ENCODE measurements around the gene SLC16A1. TPM values are rescaled to one million over a fixed set of nuclear protein-coding genes. Genes with fewer than 3 reads are reported as not detected.

Gene SLC16A1
- total and polyA plus RNA-seq, 2 of the 8 experiments (the other 6 are each of a cell fraction or from before 2014, with no cell fraction given) = 435 to 545 TPM

DNA sequence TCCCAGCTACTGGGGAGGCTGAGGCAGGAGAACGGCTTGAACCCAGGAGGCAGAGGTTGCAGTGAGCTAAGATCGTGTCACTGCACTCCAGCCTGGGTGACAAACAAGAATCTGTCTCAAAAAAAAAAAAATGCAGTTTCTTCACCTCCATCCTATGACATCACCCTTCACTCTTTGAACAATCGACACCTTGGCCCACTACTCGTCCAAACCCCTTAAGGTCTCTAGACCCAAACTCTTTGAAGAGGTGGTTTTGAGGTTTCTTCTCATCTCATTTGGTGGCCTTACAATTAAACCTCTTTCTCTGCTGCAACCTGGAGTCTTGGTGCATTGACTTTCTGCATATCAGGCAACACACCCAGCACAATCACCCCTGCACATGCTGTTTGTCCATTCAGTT, 86.1 kb downstream of the SLC16A1 start:
- H4K91ac ChIP-seq (replicated peaks; ENCODE audit: insufficient read length, low read length) = no peak overlapping the region
- no peak for DNase-seq (ENCODE audit: low read depth in 1 of 2, low spot score in 2 of 2)
- no peaks in the 10 kb centered on the region for H3K36me3 ChIP-seq (ENCODE audit: control insufficient read depth in 2 of 4, insufficient read depth in 4 of 4, low read length in 3 of 4)
- no peaks in the 10 kb centered on the region; a peak in 1 of 7 replicates for H3K27me3 ChIP-seq (replicated peaks in 1 of 4; ENCODE audit: control insufficient read depth in 3 of 4, extremely low read depth in 1 of 4, insufficient read depth in 3 of 4, low read length in 3 of 4)
- H3K4ac ChIP-seq (replicated peaks; ENCODE audit: insufficient read length, low read depth, low read length) = no peak overlapping the region
- H2AFZ ChIP-seq (ENCODE audit: low read length) = no peak overlapping the region
- H3K18ac ChIP-seq (ENCODE audit: extremely low read depth, low read length) = no peak overlapping the region
- H4K5ac ChIP-seq (ENCODE audit: insufficient read length, low read depth, low read length) = no peak overlapping the region
- 0 out of 2 replicates have a peak overlapping the region, but pooled peaks have one; percentile 61 for H2BK15ac ChIP-seq (ENCODE audit: low read length)
- H3K4me2 ChIP-seq (ENCODE audit: insufficient read depth in 1 of 2, low read depth in 2 of 2, low read length in 2 of 2) = no peak overlapping the region
- 85% methylated on average over 4 of the region's 4 CpGs; no CpG with 5 or more reads in 1 of the 2 experiments for WGBS, 2 experiments (ENCODE audit: extremely low coverage in 1 of 2, insufficient coverage in 1 of 2, insufficient read length in 1 of 2, insufficient replicate concordance in 2 of 2, low coverage in 1 of 2, low lambda C conversion rate in 2 of 2, missing lambda C conversion rate in 1 of 2)
- no peak overlapping the region for H2BK20ac ChIP-seq (ENCODE audit: low read length)
- H2BK5ac ChIP-seq (ENCODE audit: low read depth, low read length) = no peak overlapping the region
- H2BK120ac ChIP-seq (replicated peaks; ENCODE audit: low read depth, low read length) = no peak overlapping the region
- ChIA-PET POLR2A (ENCODE audit: partially characterized antibody) (interaction anchor here (1.3 kb wide), 1 partner anchor 35 kb away, joined by 3 read pairs; no protein-coding TSS in a partner anchor), CTCF (ENCODE audit: partially characterized antibody) (interaction anchor here (0.8 to 5.7 kb wide), 5 partner anchors 11 to 189 kb away, joined by 3 to 40 read pairs (median 11); no protein-coding TSS in a partner anchor)
- H3K4me3 ChIP-seq (ENCODE audit: extremely low read depth in 1 of 4, insufficient read depth in 2 of 4, low read depth in 3 of 4, low read length in 4 of 4) = no peak overlapping the region
- no peaks in the 10 kb centered on the region for H4K20me1 ChIP-seq (replicated peaks in 1 of 2; ENCODE audit: control insufficient read depth in 1 of 2, insufficient read depth in 2 of 2, low read length in 2 of 2)
- no peak overlapping the region for H2AK5ac ChIP-seq (ENCODE audit: low read depth, low read length)
- no peaks in the 10 kb centered on the region for H3K9me3 ChIP-seq (ENCODE audit: insufficient read depth in 2 of 2, low read depth in 1 of 2, low read length in 1 of 2)
- no peaks in the 10 kb centered on the region for H3K23me2 ChIP-seq (ENCODE audit: low read depth, low read length)
- no peak overlapping the region for H2BK12ac ChIP-seq (ENCODE audit: low read depth, low read length)
- H3K9ac ChIP-seq (replicated peaks in 1 of 4; ENCODE audit: extremely low read depth in 1 of 4, low read depth in 3 of 4, low read length in 3 of 4) = no peak overlapping the region
- H3K27ac ChIP-seq (ENCODE audit: low read depth, low read length) = no peak overlapping the region
- no peaks in the 10 kb centered on the region for H3K79me2 ChIP-seq (ENCODE audit: control insufficient read depth in 1 of 2, insufficient read depth in 2 of 2, low read length in 2 of 2)
- no peaks in the 10 kb centered on the region for H3K79me1 ChIP-seq (ENCODE audit: low read depth, low read length)
- H4K8ac ChIP-seq (ENCODE audit: extremely low read depth, insufficient read depth, low read length) = no peak overlapping the region
- H3K56ac ChIP-seq (replicated peaks; ENCODE audit: insufficient read length, low read depth, low read length) = no peak overlapping the region
- H3K4me1 ChIP-seq (replicated peaks in 1 of 4; ENCODE audit: control insufficient read depth in 3 of 4, insufficient read depth in 4 of 4, low read length in 3 of 4) = peaks cover 0 to 5% (median 2%) of the 10 kb centered on the region in 4 experiments; a peak in 6 of 7 replicates
- no peak overlapping the region for H3K14ac ChIP-seq (ENCODE audit: insufficient read length)
- no peak overlapping the region for H3K23ac ChIP-seq (ENCODE audit: insufficient read length)
- FAIRE-seq = no peak
- TF ChIP-seq NANOG (IDR thresholded peaks at IDR 0.05; ENCODE audit: insufficient read depth, low read depth, low read length, poor library complexity, severe bottlenecking) (no peak), CHD1 (IDR thresholded peaks at IDR 0.05; ENCODE audit: low read depth, low read length) (no peak), BACH1 (IDR thresholded peaks at IDR 0.05; ENCODE audit: low read length) (no peak), YY1 (IDR thresholded peaks at IDR 0.05; ENCODE audit: low read depth, low read length) (no peak), TBP (IDR thresholded peaks at IDR 0.05; ENCODE audit: low read depth, low read length) (no peak), EP300 (IDR thresholded peaks at IDR 0.05; ENCODE audit: borderline replicate concordance in 1 of 2, low read depth in 2 of 2, low read length in 2 of 2) (no peak), PHF8 (conservative IDR thresholded peaks at IDR 0.05; ENCODE audit: low read depth, low read length) (no peak), FOSL1 (IDR thresholded peaks at IDR 0.05; ENCODE audit: insufficient read depth, low read depth, low read length) (no peak), BRCA1 (IDR thresholded peaks at IDR 0.05; ENCODE audit: low read depth, low read length) (no peak), BCL11A (IDR thresholded peaks at IDR 0.05; ENCODE audit: low read depth in 2 of 2, low read length in 2 of 2) (no peak), SAP30 (IDR thresholded peaks at IDR 0.05; ENCODE audit: insufficient read depth, insufficient replicate concordance, low read length) (no peak), EZH2 (IDR thresholded peaks at IDR 0.05; ENCODE audit: low read depth, low read length, severe bottlenecking) (no peak), CHD2 (IDR thresholded peaks at IDR 0.05; ENCODE audit: low read length) (no peak), SIN3A (conservative IDR thresholded peaks at IDR 0.05 in 1 of 2, IDR thresholded peaks at IDR 0.05 in 1 of 2; ENCODE audit: low read depth in 1 of 2, low read length in 2 of 2) (no peak)

All from H1 (cell line).